Smooth muscle cell (in vitro differentiated cells): ENCODE measurements around the gene SH3RF2. TPM values are rescaled to one million over a fixed set of nuclear protein-coding genes. Genes with fewer than 3 reads are reported as not detected.
"Not testable (repeated sequence)": the region's sequence is repeated elsewhere in the genome, so short reads cannot be mapped to it uniquely, and the experiment has no call there.

Experiments used
- DNase-seq: peaks from one replicate; lab custom pipeline; 2025; ENCODE audit not compliant: unreplicated experiment; lab: John Stamatoyannopoulos, UW
- H2AFZ ChIP-seq: fragments of 200-600 bp; sonication (generic); 2 replicates; pipeline ENCODE4 v1.6.0; 2016; ENCODE audit warnings: antibody characterized with exemption, low read depth, mild to moderate bottlenecking
- H3F3A ChIP-seq: fragments of 200-600 bp; sonication (generic); 2 replicates; pipeline ENCODE4 v1.6.0; 2017; ENCODE audit warnings: antibody characterized with exemption, low read depth
- H3K27ac ChIP-seq: fragments of 200-600 bp; sonication (generic); 2 replicates; pipeline ENCODE4 v1.5.1; 2016; ENCODE audit warnings: low read depth, mild to moderate bottlenecking
- H3K27me3 ChIP-seq: fragments of 200-600 bp; sonication (generic); 2 replicates; pipeline ENCODE4 v1.6.1; 2016; ENCODE audit warnings: low read depth, mild to moderate bottlenecking
- H3K36me3 ChIP-seq: fragments of 200-600 bp; sonication (generic); 2 replicates; pipeline ENCODE4 v1.5.1; 2016; ENCODE audit warnings: low read depth
- H3K4me1 ChIP-seq: fragments of 200-600 bp; sonication (generic); 2 replicates; pipeline ENCODE4 v1.5.1; 2016; ENCODE audit warnings: low read depth
- H3K4me2 ChIP-seq: fragments of 200-600 bp; sonication (generic); 2 replicates; pipeline ENCODE4 v1.6.0; 2016; ENCODE audit warnings: mild to moderate bottlenecking
- H3K4me3 ChIP-seq: fragments of 200-600 bp; sonication (generic); 2 replicates; pipeline ENCODE4 v1.5.1; 2016; ENCODE audit warnings: mild to moderate bottlenecking
- H3K79me2 ChIP-seq: fragments of 200-600 bp; sonication (generic); 2 replicates; pipeline ENCODE4 v1.6.0; 2016; ENCODE audit warnings: low read depth, mild to moderate bottlenecking
- H3K9ac ChIP-seq: fragments of 200-600 bp; sonication (generic); 2 replicates; pipeline ENCODE4 v1.6.0; 2016; ENCODE audit warnings: low read depth
- H3K9me3 ChIP-seq: fragments of 200-600 bp; sonication (generic); replicated peaks from 2 replicates; pipeline ENCODE4 v1.5.1; 2016; ENCODE audit warnings: low read depth
- H4K20me1 ChIP-seq: fragments of 200-600 bp; sonication (generic); 2 replicates; pipeline ENCODE4 v1.6.0; 2016; ENCODE audit warnings: low read depth
- CTCF ChIP-seq: fragments of 200-600 bp; sonication (generic); IDR thresholded peaks from 2 replicates; pipeline ENCODE4 v1.5.1; 2017; ENCODE audit warnings: borderline replicate concordance, mild to moderate bottlenecking, antibody characterized with exemption; ENCODE audit not compliant: insufficient read depth, poor library complexity, severe bottlenecking
- WGBS: methylation state at CpG from one replicate; pipeline ENCODE4 v1.1.7; 2016; ENCODE audit warnings: low lambda C conversion rate; 5-methylcytosine and 5-hydroxymethylcytosine counted together
- polyA plus RNA-seq: library from polyadenylated mRNA; unstranded; fragments of >200 nt; fragmentation: Nextera tagmentation; extraction: Ambion mirVana; gene quantifications from 2 replicates; pipeline ENCODE4 v1.2.1, GENCODE V29; 2016
- total RNA-seq: library from RNA; depleted of rRNA; stranded (reverse); fragments of >200 nt; gene quantifications from 2 replicates; pipeline ENCODE4 v1.2.3, GENCODE V29; 2014

The SH3RF2 gene
- total and polyA plus RNA-seq, 2 experiments from 2014 or later, result 1.0 to 2.0 TPM

DNA sequence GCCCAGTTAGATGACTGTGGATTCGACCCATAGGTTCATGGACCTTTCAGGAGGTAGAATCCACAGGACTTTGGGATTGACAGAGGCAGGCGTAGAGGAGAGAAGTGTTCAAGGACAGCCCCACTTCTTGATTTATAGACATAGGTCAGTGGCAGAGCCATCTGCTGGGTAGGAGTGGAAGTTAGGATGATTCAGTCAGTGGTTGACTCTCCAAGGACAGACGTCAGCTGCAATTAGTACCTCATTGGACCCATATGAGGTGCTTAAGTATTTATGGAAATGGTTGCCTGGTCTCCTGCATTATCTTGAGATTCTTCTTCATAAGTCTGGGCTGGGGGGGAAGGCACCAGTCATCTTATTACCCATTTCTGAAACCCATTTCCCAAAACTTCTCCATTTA is 70.9 kb downstream of the SH3RF2 start:
- Histone ChIP-seq H3K27ac (no peak overlapping the region), H3K9me3 (no peaks in the 10 kb centered on the region), H3K9ac (no peak overlapping the region), H3K4me1 (no peaks in the 10 kb centered on the region), H2AFZ (no peak overlapping the region), H3K27me3 (peaks cover 4% of the 10 kb centered on the region), H3K36me3 (no peaks in the 10 kb centered on the region), H3K4me2 (no peak overlapping the region), H3F3A (no peaks in the 10 kb centered on the region), H3K4me3 (no peak overlapping the region), H4K20me1 (no peaks in the 10 kb centered on the region), H3K79me2 (no peaks in the 10 kb centered on the region)
- DNase-seq, result no peak
- WGBS, result 58% methylated on average over 3 of the region's 3 CpGs
- TF ChIP-seq CTCF, result no peak

DNA sequence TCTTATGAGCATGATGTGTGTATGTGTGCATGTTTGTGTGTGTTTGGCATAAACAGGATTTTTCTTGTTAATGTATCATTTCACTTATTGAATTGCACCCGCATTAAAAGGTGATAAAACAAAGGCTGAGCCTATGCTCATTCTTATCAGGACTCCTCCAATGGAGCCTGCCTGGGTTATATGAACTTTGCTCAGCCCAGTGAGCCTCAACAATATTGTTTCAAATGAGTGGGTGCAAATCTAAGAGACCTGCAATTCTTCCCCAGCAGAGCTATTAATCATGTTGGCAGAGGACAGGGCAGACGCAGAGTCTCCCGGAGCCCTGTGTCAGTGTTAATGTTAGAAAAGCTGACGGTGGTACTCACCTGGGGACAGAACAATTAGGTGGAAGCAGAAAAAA is 71.6 kb downstream of the SH3RF2 start:
- no peaks in the 10 kb centered on the region for H3K79me2 ChIP-seq
- no peak overlapping the region for H2AFZ ChIP-seq
- peaks cover 4% of the 10 kb centered on the region for H3K27me3 ChIP-seq
- 78% methylated on average over 4 of the region's 4 CpGs for WGBS
- no peaks in the 10 kb centered on the region for H3K9me3 ChIP-seq
- no peak overlapping the region for H3K4me3 ChIP-seq
- no peak overlapping the region for H3K4me2 ChIP-seq
- H3K9ac ChIP-seq, result no peak overlapping the region
- H3K27ac ChIP-seq, result no peak overlapping the region
- DNase-seq, result no peak
- H3K36me3 ChIP-seq, result no peaks in the 10 kb centered on the region
- no peaks in the 10 kb centered on the region for H3F3A ChIP-seq
- no peak for TF ChIP-seq CTCF
- no peaks in the 10 kb centered on the region for H4K20me1 ChIP-seq
- H3K4me1 ChIP-seq, result no peaks in the 10 kb centered on the region

DNA sequence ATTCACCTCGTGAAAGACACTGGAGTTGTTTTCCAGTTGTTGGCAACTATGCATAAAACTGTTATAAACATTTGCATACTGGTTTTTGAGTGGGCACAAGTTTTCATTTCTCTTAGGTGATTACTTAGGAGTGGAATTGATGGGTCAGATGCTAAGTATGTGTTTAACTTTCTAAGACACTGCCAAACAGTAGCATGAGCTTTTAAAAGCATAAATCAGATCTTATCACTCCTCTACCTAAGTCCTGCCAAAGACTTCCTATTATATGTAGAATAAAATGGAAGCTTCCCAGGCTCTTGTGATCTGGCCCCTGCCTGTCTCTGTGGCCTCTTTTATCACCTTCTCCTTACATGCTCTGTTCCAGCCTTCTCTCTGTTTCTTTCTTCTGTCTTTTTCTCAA is 72.6 kb downstream of the SH3RF2 start:
- no peaks in the 10 kb centered on the region for H3K79me2 ChIP-seq
- no peaks in the 10 kb centered on the region for H3K9me3 ChIP-seq
- H2AFZ ChIP-seq, result no peak overlapping the region
- H3K36me3 ChIP-seq, result no peaks in the 10 kb centered on the region
- H3K27me3 ChIP-seq, result peaks cover 4% of the 10 kb centered on the region
- no peak overlapping the region for H3K4me2 ChIP-seq
- no peak overlapping the region for H3K27ac ChIP-seq
- WGBS, result 86% methylated on average over 1 of the region's 1 CpG
- H3F3A ChIP-seq, result no peaks in the 10 kb centered on the region
- H4K20me1 ChIP-seq, result no peaks in the 10 kb centered on the region
- no peak for TF ChIP-seq CTCF
- no peak overlapping the region for H3K4me3 ChIP-seq
- DNase-seq, result no peak
- no peaks in the 10 kb centered on the region for H3K4me1 ChIP-seq
- no peak overlapping the region for H3K9ac ChIP-seq

- not testable (repeated sequence) for H3K4me3 ChIP-seq, H3K9me3 ChIP-seq, DNase-seq, H3K4me2 ChIP-seq, H2AFZ ChIP-seq, H3K79me2 ChIP-seq, H3K9ac ChIP-seq, H3K4me1 ChIP-seq, H4K20me1 ChIP-seq, H3F3A ChIP-seq, H3K36me3 ChIP-seq, H3K27me3 ChIP-seq, H3K27ac ChIP-seq
- WGBS, result 77% methylated on average over 5 of the region's 5 CpGs
Observed at GRCh38 chr5:146010447-146010846, 74.1 kb downstream of the SH3RF2 start.
